HL-60 (cell line): ENCODE measurements around the gene KLK5.

ENCODE experiments used
- GABPA ChIP-seq: IDR thresholded peaks from 2 replicates; pipeline ENCODE4 v1.6.1; 2012; ENCODE audit warnings: low read depth
- POLR2AphosphoS5 ChIP-seq: IDR thresholded peaks from 2 replicates; pipeline ENCODE4 v1.6.1; 2012; ENCODE audit warnings: low read depth
- TF ChIP-seq, protein P1 (sequence below): IDR thresholded peaks from one replicate; pipeline ENCODE4 v1.5.1; 2011; ENCODE audit warnings: low read length, control low read depth, inconsistent platforms; ENCODE audit not compliant: insufficient read depth

- TF ChIP-seq, protein P1, sequence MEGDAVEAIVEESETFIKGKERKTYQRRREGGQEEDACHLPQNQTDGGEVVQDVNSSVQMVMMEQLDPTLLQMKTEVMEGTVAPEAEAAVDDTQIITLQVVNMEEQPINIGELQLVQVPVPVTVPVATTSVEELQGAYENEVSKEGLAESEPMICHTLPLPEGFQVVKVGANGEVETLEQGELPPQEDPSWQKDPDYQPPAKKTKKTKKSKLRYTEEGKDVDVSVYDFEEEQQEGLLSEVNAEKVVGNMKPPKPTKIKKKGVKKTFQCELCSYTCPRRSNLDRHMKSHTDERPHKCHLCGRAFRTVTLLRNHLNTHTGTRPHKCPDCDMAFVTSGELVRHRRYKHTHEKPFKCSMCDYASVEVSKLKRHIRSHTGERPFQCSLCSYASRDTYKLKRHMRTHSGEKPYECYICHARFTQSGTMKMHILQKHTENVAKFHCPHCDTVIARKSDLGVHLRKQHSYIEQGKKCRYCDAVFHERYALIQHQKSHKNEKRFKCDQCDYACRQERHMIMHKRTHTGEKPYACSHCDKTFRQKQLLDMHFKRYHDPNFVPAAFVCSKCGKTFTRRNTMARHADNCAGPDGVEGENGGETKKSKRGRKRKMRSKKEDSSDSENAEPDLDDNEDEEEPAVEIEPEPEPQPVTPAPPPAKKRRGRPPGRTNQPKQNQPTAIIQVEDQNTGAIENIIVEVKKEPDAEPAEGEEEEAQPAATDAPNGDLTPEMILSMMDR, result no peak
- no peak for TF ChIP-seq POLR2AphosphoS5
- no peak for TF ChIP-seq GABPA
Measured at GRCh38 chr19:50983625-50984292, 30.9 kb upstream of the KLK5 start, which contains the start of gene KLK7.
